Peyer's patch (tissue), 4 donors: ENCODE data around the gene DDX46. TPM values are rescaled to one million over a fixed set of nuclear protein-coding genes. Genes with fewer than 3 reads are reported as not detected.

Experiments used
- DNase-seq, 3 donors: peaks; one replicate each; pipeline ENCODE4 v3.0.0-alpha.2; 2017 to 2019
- H3K27ac ChIP-seq, 4 donors: fragments of 200-600 bp; sonication (generic); one replicate each; pipeline ENCODE4 v1.5.1; 2016 to 2019
- H3K27me3 ChIP-seq, 2 donors: fragments of 200-600 bp; sonication (generic); one replicate each; pipeline ENCODE4 v1.5.1; 2019
- H3K36me3 ChIP-seq, 3 donors: fragments of 200-600 bp; sonication (generic); one replicate each; pipeline ENCODE4 v1.5.1; 2016 to 2019
- H3K4me1 ChIP-seq, 4 donors: fragments of 200-600 bp; sonication (generic); one replicate each; pipeline ENCODE4 v1.5.1; 2016 to 2019
- H3K4me3 ChIP-seq, 4 donors: fragments of 200-600 bp; sonication (generic); 1 replicate in 3 of 4; 2 replicates in 1 of 4; pipeline ENCODE4 v1.5.1; 2016 to 2019; ENCODE audit warnings: mild to moderate bottlenecking in 1 of 4
- H3K9me3 ChIP-seq, 4 donors: fragments of 200-600 bp; sonication (generic); one replicate each; pipeline ENCODE4 v1.5.1; 2016 to 2019; ENCODE audit warnings: mild to moderate bottlenecking in 1 of 4
- POLR2A ChIP-seq, 2 donors: fragments of 450-650 bp; IDR thresholded peaks; one replicate each; pipeline ENCODE4 v1.5.1; 2017; ENCODE audit warnings: antibody characterized with exemption in 2 of 2, mild to moderate bottlenecking in 2 of 2, moderate library complexity in 2 of 2
- total RNA-seq, 4 donors: library from RNA; depleted of rRNA; stranded (reverse); fragments of >200 nt; gene quantifications; one replicate each; pipeline ENCODE4 v1.1.0, GENCODE V29; 2016
- TF ChIP-seq, protein P1 (sequence below), 6 experiments: fragments of 450-650 bp in 4 of 6; fragments of 200-600 bp in 2 of 6; sonication (generic) in 1 of 6; IDR thresholded peaks; one replicate each; pipeline ENCODE4 v1.5.1; 2017 to 2019; ENCODE audit warnings: antibody characterized with exemption in 6 of 6, mild to moderate bottlenecking in 3 of 6, moderate library complexity in 1 of 6

The DDX46 gene
- total RNA-seq, 4 donors from 2014 or later: 27.0 to 59.4 (median 41.8) TPM

DNA sequence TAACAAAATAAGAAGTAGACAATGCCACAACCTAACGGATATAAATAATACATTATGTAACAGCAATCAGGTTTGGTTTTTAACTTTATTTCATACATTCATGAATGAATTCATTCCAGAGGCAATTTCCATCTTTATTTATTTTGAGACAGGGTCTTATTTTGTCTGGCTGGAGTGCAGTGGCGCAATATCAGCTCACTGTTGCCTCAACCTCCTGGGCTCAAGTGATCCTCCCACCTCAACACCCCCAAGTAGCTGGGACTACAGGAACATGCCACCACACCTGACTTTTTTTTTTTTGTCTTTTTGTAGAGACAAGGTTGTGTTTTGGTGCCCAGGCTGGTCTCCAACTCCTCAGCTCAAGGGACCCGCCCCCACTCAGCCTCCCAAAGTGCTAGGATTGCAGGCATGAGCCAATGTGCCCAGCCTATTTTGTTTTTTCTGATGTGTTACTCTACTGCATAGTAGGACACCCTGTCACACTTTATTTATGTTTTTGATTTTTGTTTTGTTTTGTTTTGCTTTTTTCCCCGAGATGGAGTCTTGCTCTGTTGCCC, 60.9 kb downstream of the DDX46 start:
- no peaks in the 10 kb centered on the region for H3K4me1 ChIP-seq
- H3K27me3 ChIP-seq: no peaks in the 10 kb centered on the region
- DNase-seq: no peak
- H3K27ac ChIP-seq: no peak overlapping the region
- H3K4me3 ChIP-seq: no peak overlapping the region
- peaks cover 0 to 89% (median 0%) of the 10 kb centered on the region in 3 donors for H3K36me3 ChIP-seq
- no peaks in the 10 kb centered on the region for H3K9me3 ChIP-seq
- no peak for TF ChIP-seq POLR2A (IDR thresholded peaks at IDR 0.05)
- TF ChIP-seq, protein P1, sequence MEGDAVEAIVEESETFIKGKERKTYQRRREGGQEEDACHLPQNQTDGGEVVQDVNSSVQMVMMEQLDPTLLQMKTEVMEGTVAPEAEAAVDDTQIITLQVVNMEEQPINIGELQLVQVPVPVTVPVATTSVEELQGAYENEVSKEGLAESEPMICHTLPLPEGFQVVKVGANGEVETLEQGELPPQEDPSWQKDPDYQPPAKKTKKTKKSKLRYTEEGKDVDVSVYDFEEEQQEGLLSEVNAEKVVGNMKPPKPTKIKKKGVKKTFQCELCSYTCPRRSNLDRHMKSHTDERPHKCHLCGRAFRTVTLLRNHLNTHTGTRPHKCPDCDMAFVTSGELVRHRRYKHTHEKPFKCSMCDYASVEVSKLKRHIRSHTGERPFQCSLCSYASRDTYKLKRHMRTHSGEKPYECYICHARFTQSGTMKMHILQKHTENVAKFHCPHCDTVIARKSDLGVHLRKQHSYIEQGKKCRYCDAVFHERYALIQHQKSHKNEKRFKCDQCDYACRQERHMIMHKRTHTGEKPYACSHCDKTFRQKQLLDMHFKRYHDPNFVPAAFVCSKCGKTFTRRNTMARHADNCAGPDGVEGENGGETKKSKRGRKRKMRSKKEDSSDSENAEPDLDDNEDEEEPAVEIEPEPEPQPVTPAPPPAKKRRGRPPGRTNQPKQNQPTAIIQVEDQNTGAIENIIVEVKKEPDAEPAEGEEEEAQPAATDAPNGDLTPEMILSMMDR (IDR thresholded peaks at IDR 0.05): no peak

DNA sequence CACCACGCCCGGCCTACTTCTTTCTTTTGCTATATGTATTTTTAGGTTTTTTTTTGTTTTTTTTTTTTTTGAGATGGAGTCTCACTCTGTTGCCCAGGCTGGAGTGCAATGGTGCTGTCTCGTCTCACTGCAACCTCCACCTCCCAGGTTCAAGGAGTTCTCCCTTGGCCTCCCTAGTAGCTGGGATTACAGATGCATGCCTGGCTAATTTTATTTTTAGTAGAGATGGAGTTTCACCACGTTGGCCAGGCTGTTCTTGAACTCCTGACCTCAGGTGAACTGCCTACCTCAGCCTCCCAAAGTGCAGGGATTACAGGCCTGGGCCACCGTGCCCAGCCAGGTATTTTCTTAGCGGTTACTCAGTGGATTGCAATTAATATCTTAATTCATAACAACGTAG, 63.3 kb downstream of the DDX46 start:
- no peak for TF ChIP-seq POLR2A (IDR thresholded peaks at IDR 0.05)
- TF ChIP-seq, protein P1 (IDR thresholded peaks at IDR 0.05): no peak
- H3K4me3 ChIP-seq: no peak overlapping the region
- no peaks in the 10 kb centered on the region for H3K4me1 ChIP-seq
- no peaks in the 10 kb centered on the region for H3K9me3 ChIP-seq
- H3K27ac ChIP-seq: no peak overlapping the region
- no peaks in the 10 kb centered on the region for H3K27me3 ChIP-seq
- no peak for DNase-seq
- peaks cover 0 to 84% (median 0%) of the 10 kb centered on the region in 3 donors for H3K36me3 ChIP-seq

DNA sequence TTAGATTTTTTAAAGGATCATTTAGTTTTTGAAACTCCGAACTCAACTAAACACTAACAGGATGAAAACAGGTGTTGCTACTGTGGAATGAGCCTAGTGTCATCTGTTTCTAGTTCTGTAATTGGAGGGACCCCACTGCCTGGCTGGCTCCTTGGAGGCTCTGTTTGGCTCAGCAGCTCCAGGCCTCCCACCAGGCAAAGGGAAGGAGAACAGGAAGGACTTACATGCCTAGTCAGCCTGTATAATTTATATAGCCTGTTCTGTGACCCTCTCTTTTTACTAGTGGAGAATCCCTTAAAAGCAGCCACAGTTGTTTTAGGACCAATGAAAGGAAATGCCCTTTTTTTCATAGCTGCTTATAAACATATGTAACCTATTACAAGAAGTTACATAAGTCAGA, 66.1 kb downstream of the DDX46 start:
- Histone ChIP-seq H3K9me3 (no peaks in the 10 kb centered on the region), H3K36me3 (peaks cover 0 to 84% (median 0%) of the 10 kb centered on the region in 3 donors), H3K27ac (no peak overlapping the region), H3K4me3 (no peak overlapping the region), H3K27me3 (no peaks in the 10 kb centered on the region), H3K4me1 (no peaks in the 10 kb centered on the region)
- DNase-seq: no peak
- TF ChIP-seq POLR2A (IDR thresholded peaks at IDR 0.05): no peak
- TF ChIP-seq, protein P1 (IDR thresholded peaks at IDR 0.05): no peak

DNA sequence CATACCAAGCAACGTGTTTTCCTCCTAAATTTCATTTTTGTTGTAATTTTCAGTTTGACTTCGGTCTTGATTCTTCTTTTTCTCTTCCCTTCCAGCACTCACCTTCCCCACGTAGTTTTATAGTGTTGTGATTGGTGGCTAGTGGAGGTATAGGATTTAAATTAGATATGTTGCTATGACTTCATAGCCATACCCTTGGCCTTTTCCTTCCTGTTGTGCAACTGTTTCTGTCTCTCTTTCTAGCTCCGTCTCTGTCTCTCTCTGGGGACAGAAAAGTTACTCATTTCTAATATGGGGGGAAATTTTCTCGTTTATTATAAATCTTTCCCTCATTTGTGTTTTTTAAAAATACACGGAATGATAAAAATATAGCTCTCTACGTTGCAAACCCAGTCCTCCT, 66.6 kb downstream of the DDX46 start:
- peaks cover 0 to 79% (median 0%) of the 10 kb centered on the region in 3 donors for H3K36me3 ChIP-seq
- H3K27me3 ChIP-seq: no peaks in the 10 kb centered on the region
- no peaks in the 10 kb centered on the region for H3K9me3 ChIP-seq
- no peak overlapping the region for H3K27ac ChIP-seq
- DNase-seq: no peak
- no peak for TF ChIP-seq POLR2A (IDR thresholded peaks at IDR 0.05)
- TF ChIP-seq, protein P1 (IDR thresholded peaks at IDR 0.05): no peak
- no peak overlapping the region for H3K4me3 ChIP-seq
- H3K4me1 ChIP-seq: no peaks in the 10 kb centered on the region

DNA sequence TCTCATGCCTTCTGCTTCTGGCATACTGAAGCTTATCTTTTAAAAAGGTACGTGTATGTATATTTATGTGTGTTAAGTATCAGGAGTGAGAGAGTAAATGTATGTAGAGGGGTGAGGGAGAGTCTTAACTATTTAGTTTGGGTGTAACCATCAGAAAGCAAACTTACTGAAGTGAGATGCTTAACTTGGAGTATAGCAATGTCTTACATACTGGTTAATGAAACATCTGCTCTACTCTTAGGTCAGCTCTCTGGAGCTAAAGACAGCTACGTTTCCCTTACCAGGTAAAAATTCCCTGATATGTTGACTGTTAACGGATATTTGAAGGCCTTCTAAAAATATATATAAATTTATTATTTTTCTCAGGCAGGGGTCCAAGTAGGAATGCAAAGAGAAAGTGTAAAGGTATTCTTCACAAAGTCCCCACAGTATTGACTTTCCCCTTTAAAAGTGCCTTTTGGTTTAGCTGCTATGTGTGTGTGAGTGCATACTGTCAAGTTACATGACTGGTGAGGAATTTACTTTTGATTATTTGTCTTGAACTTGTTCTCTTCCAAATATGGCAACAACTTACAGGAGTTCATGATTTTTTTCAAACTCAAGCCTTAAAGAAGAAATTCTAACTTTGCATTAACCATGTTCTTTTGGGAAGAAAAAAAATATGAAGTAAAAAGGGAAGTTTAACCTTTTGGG, 74.9 kb downstream of the DDX46 start:
- no peak for DNase-seq
- Histone ChIP-seq H3K36me3 (peaks cover 0 to 24% (median 0%) of the 10 kb centered on the region in 3 donors), H3K27ac (no peak overlapping the region), H3K4me3 (no peak overlapping the region), H3K4me1 (peaks cover 0 to 7% (median 0%) of the 10 kb centered on the region in 4 donors), H3K9me3 (no peaks in the 10 kb centered on the region), H3K27me3 (no peaks in the 10 kb centered on the region)
- TF ChIP-seq, protein P1 (IDR thresholded peaks at IDR 0.05): no peak
- TF ChIP-seq POLR2A (IDR thresholded peaks at IDR 0.05): no peak
